GM19351 (cell line): ENCODE measurements around the gene COG2.

Source experiments
- ATAC-seq: cut with Tn5 transposase; IDR thresholded peaks from one replicate; pipeline ENCODE4 v1.9.1; 2021; ENCODE audit warnings: mild to moderate bottlenecking, moderate library complexity; ENCODE audit not compliant: unreplicated experiment

COG2 gene

GRCh38 chr1:230668227-230668626 lies 25.9 kb downstream of the COG2 start:
- ATAC-seq, result no peak

- ATAC-seq, result no peak
Measured at GRCh38 chr1:230669543-230669942, 27.3 kb downstream of the COG2 start.

GRCh38 chr1:230674581-230674980 lies 32.3 kb downstream of the COG2 start:
- ATAC-seq, result no peak

- ATAC-seq, result no peak
Measured at GRCh38 chr1:230677200-230677599, 34.9 kb downstream of the COG2 start.

GRCh38 chr1:230679192-230679591 lies 36.9 kb downstream of the COG2 start:
- no peak for ATAC-seq

GRCh38 chr1:230679825-230680224 lies 37.5 kb downstream of the COG2 start:
- ATAC-seq, result no peak

- ATAC-seq, result no peak
Measured at GRCh38 chr1:230680300-230681025, 38.2 kb downstream of the COG2 start.

- no peak for ATAC-seq
Measured at GRCh38 chr1:230681599-230681998, 39.3 kb downstream of the COG2 start.

GRCh38 chr1:230682274-230682673 lies 40.0 kb downstream of the COG2 start:
- no peak for ATAC-seq

- no peak for ATAC-seq
Measured at GRCh38 chr1:230682882-230683610, 40.8 kb downstream of the COG2 start.

- no peak for ATAC-seq
Measured at GRCh38 chr1:230684146-230684545, 41.9 kb downstream of the COG2 start.

- no peak for ATAC-seq
Measured at GRCh38 chr1:230684998-230685397, 42.7 kb downstream of the COG2 start.

- no peak for ATAC-seq
Measured at GRCh38 chr1:230686747-230687146, 44.5 kb downstream of the COG2 start.

GRCh38 chr1:230690101-230690500 lies 47.8 kb downstream of the COG2 start:
- no peak for ATAC-seq

GRCh38 chr1:230691615-230692014 lies 49.3 kb downstream of the COG2 start:
- no peak for ATAC-seq

- no peak for ATAC-seq
Measured at GRCh38 chr1:230693221-230693620, 50.9 kb downstream of the COG2 start.

- no peak for ATAC-seq
Measured at GRCh38 chr1:230693777-230694176, 51.5 kb downstream of the COG2 start.

- ATAC-seq, result no peak
Measured at GRCh38 chr1:230694464-230694863, 52.2 kb downstream of the COG2 start.

GRCh38 chr1:230694991-230695390 lies 52.7 kb downstream of the COG2 start:
- ATAC-seq, result no peak

- no peak for ATAC-seq
Measured at GRCh38 chr1:230696218-230696617, 53.9 kb downstream of the COG2 start.

- ATAC-seq, result no peak
Measured at GRCh38 chr1:230696722-230697437, 54.6 kb downstream of the COG2 start.

- ATAC-seq, result no peak
Measured at GRCh38 chr1:230698130-230698529, 55.8 kb downstream of the COG2 start.
